ENCODE data around the gene A1BG. TPM values are rescaled to one million over a fixed set of nuclear protein-coding genes. Genes with fewer than 3 reads are reported as not detected.
"Not testable (repeated sequence)": the region's sequence is repeated elsewhere in the genome, so short reads cannot be mapped to it uniquely, and the experiment has no call there.

The A1BG gene
- total RNA-seq, 1 donor from 2014 or later: 27.3 TPM

DNA sequence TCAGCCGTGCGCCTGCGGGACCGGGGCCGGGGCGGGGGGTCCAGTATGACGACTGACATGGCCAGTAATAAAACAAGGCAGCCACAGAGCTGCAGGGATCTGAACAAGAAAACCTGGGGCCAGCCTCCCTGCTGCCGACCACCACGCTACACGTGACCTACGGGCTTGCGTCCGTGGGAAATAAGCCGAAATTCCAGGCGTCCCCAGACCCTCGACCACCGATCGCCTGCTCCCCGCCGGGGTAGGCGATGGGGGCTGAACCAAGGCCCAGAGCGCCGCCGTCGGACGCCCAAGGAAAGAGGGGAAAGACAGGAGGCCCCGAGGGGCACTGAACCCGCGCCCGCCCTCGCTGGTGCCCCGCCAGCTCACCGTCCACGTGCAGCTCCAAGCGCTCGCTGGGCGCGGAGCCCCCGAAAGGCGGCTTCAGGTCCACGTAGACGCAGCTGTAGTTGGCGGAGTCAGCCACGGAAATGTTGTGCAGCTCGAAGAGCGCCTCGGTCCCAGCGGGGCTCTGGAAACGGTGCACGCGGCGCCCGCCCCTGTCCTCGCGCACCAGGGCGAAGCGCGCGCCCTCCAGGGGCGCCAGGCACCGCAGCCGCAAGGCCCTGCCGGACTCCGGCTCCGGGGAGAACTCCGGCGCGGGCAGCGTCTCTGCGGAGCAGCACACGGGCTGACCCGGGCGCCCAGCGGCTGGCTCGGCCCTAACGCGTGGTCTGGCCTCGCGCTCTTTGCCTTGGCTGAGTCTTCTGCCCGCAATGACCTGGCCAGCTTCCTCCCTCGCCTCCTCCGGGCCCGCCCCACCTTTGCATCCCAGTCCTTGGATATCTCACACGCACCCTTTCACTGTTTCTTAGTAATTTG, 3.1 kb downstream of the A1BG start:
- DNase-seq: no peak
- H3K27me3 Mint-ChIP-seq (ENCODE audit: unreplicated experiment): peaks cover 9% of the 10 kb centered on the region
- peaks cover 14% of the 10 kb centered on the region for H3K9me3 Mint-ChIP-seq (ENCODE audit: unreplicated experiment)

DNA sequence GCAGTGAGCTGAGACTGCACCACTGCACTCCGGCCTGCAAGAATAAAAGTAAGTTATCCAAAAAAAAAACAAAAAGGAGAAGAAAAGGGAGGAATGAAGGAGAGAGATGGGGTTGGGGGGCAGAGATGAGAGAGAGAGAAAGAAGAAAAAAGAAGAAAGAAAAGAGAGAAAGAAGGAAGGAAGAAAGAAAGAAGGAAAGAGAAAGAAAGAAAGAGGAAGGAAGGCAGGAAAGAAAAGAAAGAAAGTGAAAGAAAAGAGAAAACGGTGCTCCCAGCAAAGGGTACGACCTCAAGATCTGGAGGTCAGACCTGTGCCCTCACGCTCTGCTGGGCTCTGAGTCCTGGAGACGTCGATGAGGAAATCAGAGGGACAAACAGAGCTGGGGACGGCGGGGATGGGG, 3.7 kb downstream of the A1BG start:
- peaks cover 7% of the 10 kb centered on the region for H3K27me3 Mint-ChIP-seq (ENCODE audit: unreplicated experiment)
- H3K4me3 Mint-ChIP-seq (ENCODE audit: unreplicated experiment): peak overlapping the region; percentile 64
- no peak overlapping the region for H3K27ac Mint-ChIP-seq (ENCODE audit: unreplicated experiment)
- peaks cover 12% of the 10 kb centered on the region for H3K9me3 Mint-ChIP-seq (ENCODE audit: unreplicated experiment)
- DNase-seq: no peak
- TF ChIP-seq, protein P1, sequence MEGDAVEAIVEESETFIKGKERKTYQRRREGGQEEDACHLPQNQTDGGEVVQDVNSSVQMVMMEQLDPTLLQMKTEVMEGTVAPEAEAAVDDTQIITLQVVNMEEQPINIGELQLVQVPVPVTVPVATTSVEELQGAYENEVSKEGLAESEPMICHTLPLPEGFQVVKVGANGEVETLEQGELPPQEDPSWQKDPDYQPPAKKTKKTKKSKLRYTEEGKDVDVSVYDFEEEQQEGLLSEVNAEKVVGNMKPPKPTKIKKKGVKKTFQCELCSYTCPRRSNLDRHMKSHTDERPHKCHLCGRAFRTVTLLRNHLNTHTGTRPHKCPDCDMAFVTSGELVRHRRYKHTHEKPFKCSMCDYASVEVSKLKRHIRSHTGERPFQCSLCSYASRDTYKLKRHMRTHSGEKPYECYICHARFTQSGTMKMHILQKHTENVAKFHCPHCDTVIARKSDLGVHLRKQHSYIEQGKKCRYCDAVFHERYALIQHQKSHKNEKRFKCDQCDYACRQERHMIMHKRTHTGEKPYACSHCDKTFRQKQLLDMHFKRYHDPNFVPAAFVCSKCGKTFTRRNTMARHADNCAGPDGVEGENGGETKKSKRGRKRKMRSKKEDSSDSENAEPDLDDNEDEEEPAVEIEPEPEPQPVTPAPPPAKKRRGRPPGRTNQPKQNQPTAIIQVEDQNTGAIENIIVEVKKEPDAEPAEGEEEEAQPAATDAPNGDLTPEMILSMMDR (IDR thresholded peaks at IDR 0.05; ENCODE audit: partially characterized antibody, unreplicated experiment): no peak
- peaks cover 7% of the 10 kb centered on the region for H3K4me1 Mint-ChIP-seq (ENCODE audit: low read depth, unreplicated experiment)
- peaks cover 10% of the 10 kb centered on the region for H3K36me3 Mint-ChIP-seq (ENCODE audit: unreplicated experiment)

More for the DNA sequence above, 3.1 kb downstream of the A1BG start:
- H3K4me3 Mint-ChIP-seq (ENCODE audit: unreplicated experiment): no peak overlapping the region
- peaks cover 10% of the 10 kb centered on the region for H3K36me3 Mint-ChIP-seq (ENCODE audit: unreplicated experiment)
- TF ChIP-seq, protein P1 (IDR thresholded peaks at IDR 0.05; ENCODE audit: partially characterized antibody, unreplicated experiment): no peak
- H3K4me1 Mint-ChIP-seq (ENCODE audit: low read depth, unreplicated experiment): peaks cover 7% of the 10 kb centered on the region
- no peak overlapping the region for H3K27ac Mint-ChIP-seq (ENCODE audit: unreplicated experiment)

DNA sequence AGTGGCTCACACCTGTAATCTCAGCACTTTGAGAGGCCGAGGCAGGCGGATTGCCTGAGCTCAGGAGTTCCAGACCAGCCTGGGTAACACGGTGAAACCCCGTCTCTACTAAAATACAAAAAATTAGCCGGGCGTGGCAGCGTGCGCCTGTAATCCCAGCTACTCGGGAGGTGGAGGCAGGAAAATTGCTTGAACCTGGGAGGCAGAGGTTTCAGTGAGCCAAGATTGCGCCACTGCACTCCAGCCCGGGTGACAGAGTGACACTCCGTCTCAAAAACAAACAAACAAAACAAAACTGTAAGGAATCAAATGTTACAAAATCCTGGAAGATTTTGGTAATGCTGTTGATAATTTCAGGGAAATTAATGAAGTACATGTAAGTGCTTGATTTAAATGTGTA, 5.2 kb downstream of the A1BG start:
- DNase-seq; H3K27me3 Mint-ChIP-seq (ENCODE audit: unreplicated experiment); H3K36me3 Mint-ChIP-seq (ENCODE audit: unreplicated experiment); H3K4me1 Mint-ChIP-seq (ENCODE audit: low read depth, unreplicated experiment): not testable (repeated sequence)
- H3K27ac Mint-ChIP-seq (ENCODE audit: unreplicated experiment): peak overlapping the region; percentile 84
- H3K4me3 Mint-ChIP-seq (ENCODE audit: unreplicated experiment): peak overlapping the region; percentile 97
- H3K9me3 Mint-ChIP-seq (ENCODE audit: unreplicated experiment): peaks cover 14% of the 10 kb centered on the region

DNA sequence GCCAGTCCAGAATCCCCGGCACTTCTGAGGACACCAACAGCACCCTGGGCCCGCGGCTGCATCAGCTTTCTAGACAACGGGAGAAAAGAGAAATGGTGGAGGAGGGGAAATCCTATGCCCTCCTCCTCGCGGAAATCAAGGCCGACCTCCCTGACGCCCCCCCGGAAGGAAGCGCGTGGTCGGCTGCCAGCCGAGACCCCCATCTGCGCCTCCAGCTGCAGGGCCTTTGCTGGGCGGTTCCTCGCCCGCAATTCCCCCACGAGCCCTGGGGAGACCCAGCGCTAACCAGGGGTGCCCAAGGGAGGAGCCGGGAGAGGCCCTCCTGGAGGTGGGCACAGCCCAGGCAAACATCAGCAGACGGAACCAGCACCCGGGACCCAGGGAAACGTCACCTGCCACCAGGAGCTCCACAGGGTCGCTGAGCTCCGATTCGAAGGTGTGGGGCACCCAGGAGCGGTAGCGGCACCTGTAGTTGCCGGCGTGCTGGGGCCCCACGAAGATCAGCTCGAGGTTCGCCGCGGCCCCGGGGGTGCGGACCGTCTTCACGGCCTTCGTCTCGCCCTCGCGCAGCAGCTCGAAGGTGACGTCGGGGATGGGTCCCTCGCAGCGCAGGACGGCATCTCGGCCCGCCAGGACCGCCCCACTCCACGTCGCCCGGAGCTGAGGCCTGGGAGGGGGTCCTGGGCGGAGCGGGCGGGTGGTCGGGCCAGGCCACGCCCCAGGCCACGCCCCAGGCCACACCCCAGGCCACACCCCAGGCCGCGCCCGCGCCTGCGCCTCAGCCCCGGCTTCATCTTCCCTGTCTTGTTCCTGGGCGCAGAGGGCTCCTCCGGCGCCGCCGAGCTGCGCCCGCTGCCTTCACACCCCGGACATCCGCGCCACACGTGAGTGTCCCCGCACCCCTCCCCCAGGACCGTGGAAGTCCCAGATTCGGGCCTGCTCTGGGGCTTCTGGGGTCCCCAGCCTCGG, 6.0 kb downstream of the A1BG start:
- Mint-ChIP-seq H3K27me3 (ENCODE audit: unreplicated experiment) (peaks cover 7% of the 10 kb centered on the region), H3K27ac (ENCODE audit: unreplicated experiment) (peak overlapping the region; percentile 84), H3K9me3 (ENCODE audit: unreplicated experiment) (peaks cover 13% of the 10 kb centered on the region), H3K36me3 (ENCODE audit: unreplicated experiment) (peaks cover 14% of the 10 kb centered on the region), H3K4me1 (ENCODE audit: low read depth, unreplicated experiment) (peaks cover 7% of the 10 kb centered on the region), H3K4me3 (ENCODE audit: unreplicated experiment) (peak overlapping the region; percentile 97)
- DNase-seq: peak; percentile 85
- TF ChIP-seq, protein P1 (IDR thresholded peaks at IDR 0.05; ENCODE audit: partially characterized antibody, unreplicated experiment): no peak

DNA sequence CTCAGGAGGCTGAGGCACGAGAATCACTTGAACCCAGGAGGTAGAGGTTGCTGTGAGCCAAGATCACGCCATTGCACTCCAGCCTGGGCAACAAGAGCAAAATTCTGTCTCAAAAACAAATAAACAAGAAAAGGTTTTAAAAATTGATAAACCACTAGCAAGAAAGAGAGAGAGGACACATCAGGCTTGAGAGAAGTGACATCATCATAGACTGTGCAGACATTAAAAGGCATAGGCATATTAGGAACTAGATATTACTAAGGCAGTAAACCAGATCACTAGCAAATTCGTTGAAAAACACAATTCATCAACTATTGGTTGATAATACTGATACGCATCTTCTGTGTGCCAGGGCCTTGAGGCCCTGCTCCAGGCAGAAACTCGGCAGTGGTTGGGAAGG, 7.7 kb downstream of the A1BG start:
- no peak for DNase-seq
- H3K27ac Mint-ChIP-seq (ENCODE audit: unreplicated experiment): peak overlapping the region; percentile 18
- H3K4me3 Mint-ChIP-seq (ENCODE audit: unreplicated experiment): peak overlapping the region; percentile 91
- H3K9me3 Mint-ChIP-seq (ENCODE audit: unreplicated experiment): peaks cover 11% of the 10 kb centered on the region
- H3K4me1 Mint-ChIP-seq (ENCODE audit: low read depth, unreplicated experiment): peaks cover 7% of the 10 kb centered on the region
- TF ChIP-seq, protein P1 (IDR thresholded peaks at IDR 0.05; ENCODE audit: partially characterized antibody, unreplicated experiment): no peak
- peaks cover 20% of the 10 kb centered on the region for H3K36me3 Mint-ChIP-seq (ENCODE audit: unreplicated experiment)
- peaks cover 5% of the 10 kb centered on the region for H3K27me3 Mint-ChIP-seq (ENCODE audit: unreplicated experiment)

Measured in glutamatergic neuron (in vitro differentiated cells).